HG03469 (cell line): Measurements from ENCODE around the gene AIPL1.

Source experiments
- ATAC-seq: cut with Tn5 transposase; IDR thresholded peaks from one replicate; pipeline ENCODE4 v1.9.1; 2021; ENCODE audit warnings: mild to moderate bottlenecking, moderate library complexity, moderate number of reproducible peaks; ENCODE audit not compliant: unreplicated experiment

Gene AIPL1

DNA sequence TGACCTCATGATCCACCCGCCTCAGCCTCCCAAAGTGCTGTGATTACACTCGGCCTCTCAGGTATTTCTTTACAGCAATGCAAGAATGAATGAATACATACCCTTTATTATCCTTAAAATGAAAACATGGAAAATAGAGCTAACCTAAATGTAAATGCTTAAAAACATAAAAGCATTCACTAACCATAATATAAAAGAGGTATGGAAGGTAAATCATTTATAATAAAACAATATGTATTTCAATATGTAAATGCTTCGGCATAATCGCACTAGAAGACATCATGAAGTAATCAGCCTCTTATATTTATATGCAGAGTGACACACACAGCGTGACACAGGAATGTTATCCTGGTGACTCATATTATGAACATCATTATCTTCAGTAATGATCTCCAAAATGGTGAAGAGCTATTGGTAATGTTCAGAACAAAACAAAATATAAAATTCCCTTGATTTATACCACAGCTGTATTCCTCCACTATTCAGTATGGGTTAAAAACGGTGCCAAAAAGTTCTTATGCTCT lies 53.9 kb downstream of the AIPL1 start:
- no peak for ATAC-seq

DNA sequence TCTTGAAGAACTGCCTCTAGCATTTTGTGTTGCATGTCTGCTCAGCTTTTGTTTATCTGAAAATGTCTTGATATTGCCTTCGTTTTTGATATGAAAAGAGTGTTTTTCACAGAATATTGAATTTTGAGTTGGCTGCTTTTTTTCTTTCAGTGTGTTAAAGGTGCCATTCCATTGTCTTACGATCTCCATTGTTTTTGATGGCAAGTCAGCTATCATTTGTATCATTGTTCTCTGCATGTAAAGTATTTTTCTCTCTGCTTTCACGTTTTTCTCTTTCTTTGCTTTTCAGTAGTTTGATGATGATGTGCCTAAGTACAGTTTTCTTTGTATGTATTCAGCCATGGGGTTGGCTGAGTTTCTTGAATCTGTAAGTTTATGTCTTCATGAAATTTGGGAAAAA lies 57.0 kb downstream of the AIPL1 start:
- ATAC-seq = no peak

DNA sequence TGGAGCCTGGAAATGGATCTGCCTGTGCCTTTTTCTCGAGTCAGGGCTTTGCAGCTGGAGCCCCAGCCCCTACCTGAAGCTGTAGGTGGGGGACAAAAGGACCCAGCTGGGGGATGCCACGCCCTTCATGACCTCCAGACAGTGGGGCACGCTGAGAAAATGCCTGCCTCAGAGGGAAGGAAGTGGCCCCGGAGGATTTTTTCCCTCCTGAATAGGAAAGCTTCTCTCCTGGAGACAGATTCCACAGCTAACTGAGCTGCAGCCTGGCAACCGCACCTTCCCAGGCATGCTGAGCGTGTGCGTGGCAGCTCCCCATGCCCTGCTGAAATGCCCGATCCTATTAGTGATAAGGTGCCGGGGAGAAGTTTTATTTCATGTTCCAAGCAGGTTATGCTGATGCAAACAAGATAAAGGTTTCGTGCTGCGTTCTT lies 58.0 kb downstream of the AIPL1 start:
- no peak for ATAC-seq

DNA sequence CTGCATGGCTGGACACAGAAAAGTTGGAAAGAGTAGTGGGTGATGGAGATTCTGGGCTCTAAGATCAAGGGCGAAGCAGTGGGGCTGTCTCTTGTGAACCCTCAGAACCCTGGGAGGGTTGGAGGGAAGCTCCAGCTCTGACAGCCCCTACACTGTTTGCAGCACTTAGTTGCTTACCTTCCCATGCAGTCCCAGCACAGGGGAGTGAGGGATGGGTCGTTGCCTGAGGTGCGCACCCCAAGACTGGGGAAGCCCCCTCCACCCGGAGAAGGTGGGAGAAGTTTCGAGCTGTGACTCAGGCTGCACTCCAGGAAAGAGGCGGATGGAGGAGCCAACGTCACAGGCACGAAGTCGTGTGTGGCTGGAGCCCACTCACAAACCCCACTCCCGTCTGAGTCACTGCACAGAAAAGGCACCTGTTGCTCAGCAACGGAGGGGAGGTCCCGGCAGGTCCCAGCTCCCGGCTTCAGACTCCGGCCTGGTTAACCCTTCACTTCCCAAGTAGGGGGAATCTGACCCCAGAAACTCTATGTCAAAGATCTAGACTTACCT lies 60.1 kb downstream of the AIPL1 start:
- ATAC-seq = no peak

DNA sequence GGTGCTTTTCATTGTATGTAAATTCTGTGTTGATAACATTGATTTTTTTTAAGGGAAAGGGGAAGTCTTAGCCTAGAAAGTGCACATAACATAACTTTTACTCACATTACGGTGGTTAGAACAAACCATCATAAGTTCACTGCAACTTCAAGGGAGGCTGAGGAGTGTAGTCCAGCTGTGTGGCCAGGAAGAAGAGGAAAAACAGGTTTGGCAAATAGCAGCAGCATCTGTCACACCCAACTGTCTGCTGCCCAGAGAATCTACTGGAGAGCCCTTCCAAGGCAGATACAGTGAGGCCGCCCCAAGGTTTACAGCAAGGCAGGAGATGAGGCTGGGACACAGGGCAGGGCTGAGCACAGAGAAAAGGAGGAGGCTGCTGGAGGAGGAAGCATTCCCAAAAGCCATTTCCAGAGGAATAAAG lies 60.6 kb downstream of the AIPL1 start:
- no peak for ATAC-seq
